ENCODE measurements around the gene KPTN.

GRCh38 chr19:47511128-47511517 is 27.1 kb upstream of the KPTN start:
- TF ChIP-seq, protein P1, sequence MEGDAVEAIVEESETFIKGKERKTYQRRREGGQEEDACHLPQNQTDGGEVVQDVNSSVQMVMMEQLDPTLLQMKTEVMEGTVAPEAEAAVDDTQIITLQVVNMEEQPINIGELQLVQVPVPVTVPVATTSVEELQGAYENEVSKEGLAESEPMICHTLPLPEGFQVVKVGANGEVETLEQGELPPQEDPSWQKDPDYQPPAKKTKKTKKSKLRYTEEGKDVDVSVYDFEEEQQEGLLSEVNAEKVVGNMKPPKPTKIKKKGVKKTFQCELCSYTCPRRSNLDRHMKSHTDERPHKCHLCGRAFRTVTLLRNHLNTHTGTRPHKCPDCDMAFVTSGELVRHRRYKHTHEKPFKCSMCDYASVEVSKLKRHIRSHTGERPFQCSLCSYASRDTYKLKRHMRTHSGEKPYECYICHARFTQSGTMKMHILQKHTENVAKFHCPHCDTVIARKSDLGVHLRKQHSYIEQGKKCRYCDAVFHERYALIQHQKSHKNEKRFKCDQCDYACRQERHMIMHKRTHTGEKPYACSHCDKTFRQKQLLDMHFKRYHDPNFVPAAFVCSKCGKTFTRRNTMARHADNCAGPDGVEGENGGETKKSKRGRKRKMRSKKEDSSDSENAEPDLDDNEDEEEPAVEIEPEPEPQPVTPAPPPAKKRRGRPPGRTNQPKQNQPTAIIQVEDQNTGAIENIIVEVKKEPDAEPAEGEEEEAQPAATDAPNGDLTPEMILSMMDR (conservative IDR thresholded peaks at IDR 0.05; ENCODE audit: low read depth, low read length): no peak
- no peak for TF ChIP-seq EZH2phosphoT487 (IDR thresholded peaks at IDR 0.05; ENCODE audit: borderline replicate concordance, low read length)

Data from PC-3 (cell line).